HG02981 (cell line): ENCODE measurements around the gene UBE2J1.
A peak's percentile ranks its signal among the peaks of the same experiment; 100 is the strongest.
"Not testable (repeated sequence)": the region's sequence is repeated elsewhere in the genome, so short reads cannot be mapped to it uniquely, and the experiment has no call there.

Experiments
- ATAC-seq: cut with Tn5 transposase; IDR thresholded peaks from one replicate; pipeline ENCODE4 v1.9.1; 2021; ENCODE audit warnings: mild to moderate bottlenecking, moderate library complexity; ENCODE audit not compliant: unreplicated experiment

The UBE2J1 gene

GRCh38 chr6:89352278-89353117, at the start of gene UBE2J1:
Gene UBE2J1 (minus strand): TSS chr6:89352722. CDS start chr6:89352569, 153 bp downstream.
- ATAC-seq, result peak; percentile 43

GRCh38 chr6:89400912-89401399, 48.4 kb upstream of the UBE2J1 start:
- no peak for ATAC-seq

- ATAC-seq, result no peak
Observed at GRCh38 chr6:89400050-89400449, 47.5 kb upstream of the UBE2J1 start.

DNA sequence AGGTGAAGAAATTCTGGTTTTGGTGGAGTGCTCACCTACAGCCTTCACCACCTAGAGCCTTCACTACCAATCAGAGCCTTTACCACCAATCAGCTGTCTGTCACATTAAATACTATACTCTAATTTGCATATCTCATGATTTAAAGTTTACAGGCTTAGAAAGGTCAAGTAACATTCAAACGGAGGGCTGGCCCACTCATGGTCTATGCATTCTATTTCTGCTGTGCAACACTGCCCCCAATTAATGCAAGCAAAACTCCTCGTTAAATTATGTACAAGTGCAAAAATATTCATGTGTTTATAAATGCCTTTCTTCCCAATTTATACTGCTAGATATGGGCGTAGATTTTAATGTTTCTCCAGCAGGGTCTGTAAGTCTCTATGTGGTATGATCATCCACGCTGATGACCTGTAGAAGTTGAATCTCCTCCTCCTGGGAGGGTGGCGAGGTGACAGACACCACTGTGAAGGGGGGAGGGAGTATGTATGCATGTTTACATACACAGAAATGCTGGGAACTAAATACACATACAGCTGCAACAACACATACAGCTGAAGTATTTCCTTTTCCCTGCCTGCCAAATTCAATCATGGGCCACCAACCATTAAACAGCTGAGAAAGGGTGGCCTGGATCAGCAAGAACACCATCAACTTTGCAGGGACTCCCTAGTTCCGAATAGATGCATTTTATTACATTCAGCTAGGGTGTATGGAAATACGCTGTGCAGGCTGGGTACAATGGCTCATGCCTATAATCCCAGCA, 46.4 kb upstream of the UBE2J1 start:
- ATAC-seq, result no peak

DNA sequence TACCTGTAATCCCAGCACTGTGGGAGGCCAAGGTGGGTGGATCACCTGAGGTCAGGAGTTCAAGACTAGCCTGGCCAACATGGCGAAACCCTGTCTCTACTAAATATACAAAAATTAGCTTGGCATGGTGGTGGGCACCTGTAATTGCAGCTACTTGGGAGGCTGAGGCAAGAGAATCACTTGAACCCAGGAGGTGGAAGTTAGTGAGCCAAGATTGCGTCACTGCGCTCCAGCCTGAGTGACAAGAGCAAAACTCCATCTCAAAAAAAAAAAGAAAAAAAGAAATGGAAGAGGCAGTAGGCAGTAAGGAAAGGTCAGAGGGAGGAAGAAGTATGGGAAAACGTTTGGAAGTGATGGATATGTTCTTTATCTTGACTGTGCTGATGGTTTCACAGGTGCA, 45.4 kb upstream of the UBE2J1 start:
- ATAC-seq, result not testable (repeated sequence)

- ATAC-seq, result no peak
Observed at GRCh38 chr6:89393659-89394058, 41.1 kb upstream of the UBE2J1 start.

DNA sequence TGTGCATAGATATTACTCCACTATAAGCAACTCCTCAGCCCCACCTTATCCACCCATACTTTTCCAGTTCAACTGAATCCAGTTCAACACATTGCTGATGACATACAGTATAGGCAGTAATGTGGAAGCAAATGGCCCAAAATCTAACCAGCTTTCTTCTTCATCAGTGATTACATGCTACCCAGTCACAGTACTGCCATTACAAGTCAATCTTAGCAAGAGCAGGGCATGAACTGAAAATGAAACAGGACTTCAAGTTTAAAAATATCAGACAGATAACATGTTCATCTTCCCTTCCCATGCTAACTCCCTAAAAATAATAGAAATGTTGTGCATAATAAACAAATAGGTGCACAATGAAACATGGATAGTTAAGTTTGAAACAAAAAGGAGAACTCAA, 40.3 kb upstream of the UBE2J1 start:
- ATAC-seq, result no peak

- ATAC-seq, result no peak
Observed at GRCh38 chr6:89388846-89389245, 36.3 kb upstream of the UBE2J1 start.

DNA sequence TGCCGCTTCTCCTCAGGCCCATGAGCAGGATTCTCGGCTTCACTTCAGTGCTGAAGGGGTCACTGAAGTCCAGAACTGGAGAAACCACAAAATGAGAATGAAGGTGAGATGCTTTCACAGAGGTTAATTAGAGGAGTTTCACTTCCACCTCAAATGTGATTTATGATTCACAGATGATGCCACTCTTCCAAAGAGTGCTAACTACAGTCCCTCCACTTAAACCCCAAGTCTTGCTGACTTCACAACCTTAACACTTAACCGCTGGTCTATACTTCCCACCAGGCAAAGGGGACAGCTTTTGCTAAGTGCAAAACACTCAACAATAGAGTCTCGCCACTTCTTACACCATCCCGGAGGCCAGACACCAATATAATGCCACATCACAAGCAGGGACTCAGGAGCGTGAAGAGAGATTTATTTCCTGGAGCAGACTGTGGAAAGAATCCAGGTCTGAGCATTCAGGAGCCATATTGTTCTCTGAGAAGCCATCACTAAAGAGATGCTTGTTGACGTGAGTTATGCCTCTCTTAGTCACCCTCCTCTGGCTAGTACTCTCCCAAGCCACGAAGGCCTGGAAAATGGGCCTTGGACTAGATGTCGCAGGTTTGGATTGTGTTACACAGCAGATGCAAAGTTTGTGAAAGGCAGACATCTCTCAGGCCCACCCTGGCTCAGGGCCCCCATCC, 35.1 kb upstream of the UBE2J1 start:
- ATAC-seq, result peak; percentile 94

DNA sequence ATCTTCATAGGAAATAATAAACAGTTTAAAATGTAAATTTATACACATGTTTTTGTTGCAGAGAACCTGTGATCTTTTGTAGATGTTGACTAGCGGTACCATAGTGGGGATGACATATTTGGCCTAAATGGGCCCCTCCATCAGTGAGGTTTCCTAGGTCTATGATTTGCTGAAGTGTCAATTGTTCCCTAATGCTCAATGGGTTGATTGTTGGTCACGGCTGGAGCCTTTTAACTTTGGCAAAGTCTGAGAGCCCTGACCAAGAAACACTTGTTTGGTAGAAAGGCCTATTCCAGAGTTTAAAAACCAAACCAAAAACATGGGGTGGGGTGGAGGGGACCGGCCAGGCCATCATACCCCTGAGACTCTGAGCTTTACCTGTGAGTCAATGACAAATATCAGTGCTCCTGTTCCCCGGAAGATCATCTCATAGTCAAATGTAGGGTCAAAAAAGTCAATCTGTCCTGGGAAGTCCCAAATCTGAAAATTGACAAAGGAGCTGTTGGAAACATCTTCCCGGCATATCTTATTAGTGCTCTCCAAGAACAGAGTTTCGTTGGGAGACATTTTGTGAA, 34.5 kb upstream of the UBE2J1 start:
- peak; percentile 6 for ATAC-seq

DNA sequence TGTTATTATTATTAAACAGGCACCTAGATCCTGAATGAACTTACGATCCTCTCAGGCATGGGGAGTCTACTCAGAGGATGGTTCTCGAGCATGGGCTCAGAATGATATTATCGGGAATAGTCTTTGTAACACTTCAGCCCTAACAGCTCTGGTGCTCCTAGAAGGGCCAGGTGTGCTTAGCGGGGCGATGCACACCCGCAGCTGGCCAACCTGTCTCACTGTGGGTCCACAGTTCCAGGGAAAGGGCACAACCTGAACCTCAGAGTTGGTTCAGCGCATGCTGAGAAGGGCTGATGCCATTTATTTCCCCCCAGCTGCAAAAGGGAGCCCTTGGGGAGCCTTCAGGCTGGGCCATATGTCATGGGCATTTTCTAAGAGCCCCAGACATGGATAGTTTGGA, 33.3 kb upstream of the UBE2J1 start:
- ATAC-seq, result no peak

- ATAC-seq, result no peak
Observed at GRCh38 chr6:89385156-89385667, 32.7 kb upstream of the UBE2J1 start.

DNA sequence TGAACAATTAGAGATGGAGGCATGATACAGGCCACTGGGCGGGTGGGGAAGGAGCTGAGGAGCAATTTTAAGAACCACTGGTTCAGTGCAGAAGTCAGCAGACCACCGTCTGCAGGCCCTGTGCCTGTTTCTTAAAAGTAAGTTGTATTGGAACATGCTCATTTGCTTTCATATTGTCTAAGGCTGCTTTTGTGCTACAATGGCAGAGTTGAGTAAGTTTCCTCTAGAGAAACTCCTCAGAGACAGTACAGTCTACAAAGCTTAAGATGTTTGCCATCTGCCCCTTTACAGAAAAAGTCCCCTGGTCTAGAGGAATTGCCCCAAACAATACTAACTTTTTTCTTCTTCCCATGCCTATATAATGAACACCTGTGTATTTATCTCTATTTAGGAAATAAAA, 28.5 kb upstream of the UBE2J1 start:
- ATAC-seq, result no peak

- ATAC-seq, result no peak
Observed at GRCh38 chr6:89379281-89379680, 26.8 kb upstream of the UBE2J1 start.

DNA sequence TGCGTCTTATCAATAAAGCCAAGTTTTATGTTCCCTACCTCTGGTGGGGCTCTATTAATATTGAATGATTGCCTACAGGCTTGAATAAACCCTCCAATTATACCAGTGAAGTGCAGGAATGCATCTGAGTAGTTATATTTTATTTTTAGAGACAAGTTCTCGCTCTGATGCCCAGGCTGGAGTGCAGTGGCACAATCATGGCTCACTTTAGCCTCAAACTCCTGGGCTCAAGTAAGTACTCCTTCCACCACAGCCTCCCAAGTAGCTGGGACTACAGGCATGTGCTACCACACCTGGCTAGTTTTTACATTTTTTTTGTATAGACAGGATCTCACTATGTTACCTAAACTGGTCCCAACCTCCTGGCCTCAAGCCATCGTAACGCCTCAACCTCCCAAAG, 26.1 kb upstream of the UBE2J1 start:
- no peak for ATAC-seq

- peak; percentile 86 for ATAC-seq
Observed at GRCh38 chr6:89375427-89376267, 23.1 kb upstream of the UBE2J1 start.

- ATAC-seq, result peak; percentile 28
Observed at GRCh38 chr6:89372506-89372901, 20.0 kb upstream of the UBE2J1 start.

DNA sequence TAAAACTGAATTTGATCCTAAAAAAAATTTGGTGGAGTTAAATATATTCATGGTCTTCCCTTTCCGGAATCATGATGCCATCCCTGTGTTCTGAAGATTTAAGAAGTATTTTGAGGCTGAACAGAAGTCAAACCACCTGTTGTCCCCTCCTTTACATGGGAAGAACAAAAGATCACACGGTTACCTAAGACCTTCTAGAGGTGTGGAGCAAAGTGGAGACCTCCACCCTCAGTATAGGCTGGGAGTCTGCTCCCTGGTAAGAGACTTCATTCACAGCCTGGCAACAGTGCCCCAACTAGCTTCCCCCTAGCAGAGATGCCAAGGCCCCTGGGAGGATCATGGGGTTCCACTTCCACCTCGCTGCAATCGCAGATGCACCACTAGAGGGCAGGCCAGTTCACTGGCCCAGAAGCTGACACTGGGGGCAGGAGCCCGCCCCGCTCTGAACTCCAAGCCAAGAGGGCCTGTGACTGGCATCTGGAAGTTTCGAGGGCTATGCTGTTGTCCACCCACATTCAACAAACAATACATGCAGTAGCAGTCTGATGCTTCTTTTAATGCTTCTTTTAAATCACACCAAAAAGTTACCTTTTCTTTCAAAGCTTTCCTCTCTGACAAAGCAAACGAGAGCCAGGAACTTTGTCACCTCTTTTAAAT, 19.5 kb upstream of the UBE2J1 start:
- peak; percentile 58 for ATAC-seq

DNA sequence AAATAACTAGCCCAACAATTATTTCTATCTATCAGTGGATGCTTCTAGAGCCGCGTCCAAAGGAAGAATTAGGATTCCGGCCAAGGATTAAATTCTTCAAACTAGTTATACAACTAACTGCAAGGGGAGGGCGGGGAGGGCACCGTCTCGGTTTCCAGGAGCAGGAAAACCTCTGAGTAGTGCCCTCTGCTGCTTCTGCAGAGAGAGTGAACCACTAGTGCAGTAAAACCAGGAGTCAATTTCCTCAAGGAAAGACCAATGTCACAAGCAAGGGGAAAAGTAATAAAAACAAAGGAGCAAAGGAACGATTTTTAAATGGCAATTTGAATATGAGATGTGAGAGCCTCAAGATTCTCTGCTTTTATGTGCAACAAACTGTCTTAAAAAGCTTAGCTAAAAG, 16.5 kb upstream of the UBE2J1 start:
- no peak for ATAC-seq
